NCI-H1694 (cell line): ENCODE measurements around the gene NEK9.
"Not testable (repeated sequence)": the region's sequence is repeated elsewhere in the genome, so short reads cannot be mapped to it uniquely, and the experiment has no call there.

Source experiments
- DNase-seq: peaks from one replicate; lab custom pipeline; 2025; lab: John Stamatoyannopoulos, UW

NEK9 gene

GRCh38 chr14:75143761-75144527, 17.1 kb upstream of the NEK9 start:
- no peak for DNase-seq

- no peak for DNase-seq
Observed at GRCh38 chr14:75142494-75142893, 15.6 kb upstream of the NEK9 start.

- peak; percentile 67 for DNase-seq
Observed at GRCh38 chr14:75141967-75142366, 15.1 kb upstream of the NEK9 start.

DNA sequence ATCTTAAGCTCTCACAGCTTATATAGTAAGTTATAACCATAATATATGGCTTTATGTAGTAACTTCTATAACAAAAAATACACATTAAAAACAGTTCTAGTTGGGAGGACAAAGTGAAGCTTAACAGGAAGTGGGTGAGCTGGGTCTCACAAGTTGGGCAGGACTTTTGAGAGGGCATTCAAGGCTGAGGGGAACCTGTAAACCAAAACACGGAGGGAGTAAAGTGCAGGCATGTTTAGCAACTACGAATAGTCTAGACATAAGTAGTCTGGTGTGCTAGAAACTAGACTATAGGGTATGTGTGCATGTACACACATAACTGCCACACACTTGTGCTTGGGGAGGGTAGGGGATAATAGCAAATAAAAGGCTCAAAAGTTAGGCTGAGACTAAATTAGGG, 14.2 kb upstream of the NEK9 start:
- no peak for DNase-seq

GRCh38 chr14:75140620-75141019, 13.8 kb upstream of the NEK9 start:
- DNase-seq, result no peak

DNA sequence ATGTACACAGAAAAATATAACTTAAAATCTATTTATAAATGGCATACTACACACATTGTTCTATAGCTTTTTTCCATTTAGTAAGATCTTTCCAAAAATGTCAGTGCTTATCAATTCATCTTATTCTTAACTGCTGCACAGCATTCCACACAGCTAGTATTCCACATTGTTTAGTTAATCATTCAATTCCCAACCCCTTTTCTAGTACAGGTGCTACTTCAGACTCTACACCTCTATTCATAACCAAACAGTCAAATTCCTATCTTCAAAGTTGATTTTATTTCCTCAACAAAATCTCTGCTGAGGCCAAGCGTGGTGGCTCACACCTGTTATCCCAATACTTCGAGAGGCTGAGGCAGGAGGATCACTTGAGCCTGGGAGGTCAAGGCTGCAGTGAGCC, 12.3 kb upstream of the NEK9 start:
- no peak for DNase-seq

GRCh38 chr14:75138492-75138891, 11.6 kb upstream of the NEK9 start:
- DNase-seq, result no peak

DNA sequence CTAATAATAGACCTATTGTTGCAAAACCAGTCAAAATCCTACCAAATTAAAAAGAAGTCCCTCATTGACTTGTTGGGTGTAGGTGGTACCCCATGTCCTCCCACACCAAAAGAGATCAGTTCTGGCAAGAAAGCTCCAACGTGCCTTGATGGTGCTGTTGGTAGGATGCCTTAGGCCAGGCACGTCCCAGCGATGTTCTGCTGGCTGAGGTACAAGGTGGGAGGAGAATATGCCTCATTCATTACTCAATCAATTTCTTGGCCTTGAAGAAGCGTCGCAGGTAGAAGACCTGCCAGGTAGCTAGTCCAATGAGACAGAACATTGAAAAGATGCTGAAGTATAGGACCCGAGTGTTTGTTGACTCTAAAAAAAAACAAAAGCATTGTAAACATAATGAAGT, 7.8 kb upstream of the NEK9 start:
- no peak for DNase-seq

- DNase-seq, result no peak
Observed at GRCh38 chr14:75133597-75133996, 6.7 kb upstream of the NEK9 start.

DNA sequence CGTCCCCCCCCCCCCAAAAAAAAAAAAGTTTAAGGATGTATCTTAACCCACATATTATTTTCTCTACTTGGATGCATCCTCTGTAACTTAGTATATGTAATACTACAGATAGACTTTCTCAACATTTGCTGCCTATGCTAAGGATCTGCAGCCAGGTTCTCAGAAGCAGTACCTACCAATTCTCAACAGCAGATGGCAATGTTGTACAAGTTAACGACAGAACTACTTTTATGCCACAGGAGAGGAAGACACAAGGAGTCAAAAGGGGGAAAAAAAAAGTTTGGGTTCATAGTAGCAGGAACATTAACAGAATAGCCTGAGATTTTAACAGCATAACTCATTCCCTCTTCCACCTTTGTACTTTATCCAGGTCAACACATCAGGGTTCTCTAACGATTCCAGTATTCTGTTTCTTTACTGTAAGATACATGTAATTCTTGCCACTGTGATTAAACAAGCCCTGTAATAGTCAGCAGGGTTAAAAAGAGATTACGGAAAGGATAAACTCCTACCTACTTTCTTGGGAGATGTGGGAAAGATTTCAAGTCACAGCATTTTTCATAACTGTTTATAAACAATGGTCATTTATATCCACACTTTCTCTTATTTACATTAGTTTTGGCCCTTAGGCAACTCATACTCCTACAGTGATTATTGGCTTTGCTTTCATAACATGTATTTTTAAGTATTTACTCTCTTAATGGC, 5.7 kb upstream of the NEK9 start:
- peak; percentile 96 for DNase-seq

GRCh38 chr14:75128596-75128990, 1.7 kb upstream of the NEK9 start:
- DNase-seq, result no peak

GRCh38 chr14:75127903-75128595, 1.2 kb upstream of the NEK9 start:
- no peak for DNase-seq

DNA sequence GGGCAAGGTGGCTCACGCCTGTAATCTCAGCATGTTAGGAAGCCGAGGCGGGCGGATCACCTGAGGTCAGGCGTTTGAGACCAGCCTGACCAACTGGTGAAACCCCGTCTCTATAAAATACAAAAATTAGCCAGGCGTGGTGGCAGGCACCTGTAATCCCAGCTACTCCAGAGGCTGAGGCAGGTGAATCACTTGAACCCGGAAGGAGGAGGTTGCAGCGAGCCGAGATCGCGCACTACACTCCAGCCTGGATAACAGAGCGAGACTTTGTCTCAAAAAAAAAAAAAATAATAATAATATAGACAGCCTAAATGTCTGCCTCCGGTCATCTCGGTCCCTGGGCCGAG, 599 bp upstream of the NEK9 start:
- DNase-seq, result not testable (repeated sequence)

GRCh38 chr14:75126121-75126544, 715 bp downstream of the NEK9 start:
- no peak for DNase-seq

- DNase-seq, result no peak
Observed at GRCh38 chr14:75125617-75126016, 1.2 kb downstream of the NEK9 start.

GRCh38 chr14:75123991-75124390, 2.9 kb downstream of the NEK9 start:
- DNase-seq, result no peak

DNA sequence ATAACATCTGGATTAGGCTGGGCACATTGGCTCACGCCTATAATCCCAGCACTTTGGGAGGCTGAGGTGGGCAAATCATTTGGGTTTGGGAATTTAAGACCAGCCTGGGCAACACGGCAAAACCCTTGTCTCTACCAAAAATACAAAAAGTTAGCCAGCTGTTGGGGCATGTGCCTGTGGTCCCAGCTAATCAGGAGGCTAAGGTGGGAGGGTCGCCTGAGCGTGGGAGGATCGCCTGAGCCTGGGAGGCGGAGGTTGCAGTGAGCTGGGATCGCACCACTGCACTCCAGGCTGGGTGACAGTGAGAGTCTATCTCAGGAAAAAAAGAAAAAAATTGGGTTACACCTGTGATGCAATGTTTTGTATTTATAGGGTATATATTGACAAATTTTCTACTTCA, 5.3 kb downstream of the NEK9 start:
- DNase-seq, result no peak

GRCh38 chr14:75120541-75121291, 6.1 kb downstream of the NEK9 start:
- DNase-seq, result no peak

GRCh38 chr14:75119056-75119455, 7.8 kb downstream of the NEK9 start:
- DNase-seq, result no peak

GRCh38 chr14:75113932-75114539, 12.8 kb downstream of the NEK9 start:
- DNase-seq, result no peak

- DNase-seq, result no peak
Observed at GRCh38 chr14:75109877-75110276, 17.0 kb downstream of the NEK9 start.

DNA sequence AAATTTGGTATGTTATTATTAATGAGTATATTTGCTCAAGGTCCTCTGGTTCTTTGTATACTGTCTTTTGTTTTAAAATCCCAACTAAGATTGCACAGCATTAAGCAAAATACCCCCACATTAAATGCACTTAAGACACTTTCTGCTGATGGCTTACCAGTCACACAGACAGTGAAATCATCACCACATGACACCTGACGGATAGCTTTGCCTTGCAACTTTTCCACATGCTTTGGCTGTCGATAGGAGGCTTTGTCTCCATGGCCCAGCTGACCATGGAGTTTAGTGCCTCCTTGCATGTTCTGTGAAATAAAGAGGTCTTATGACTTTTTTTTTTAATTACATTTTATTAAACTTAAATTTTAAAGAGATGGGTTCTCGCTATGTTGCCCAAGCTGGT, 19.7 kb downstream of the NEK9 start:
- no peak for DNase-seq
